GM18507 (cell line): ENCODE data around the gene SRPK2.
A peak's percentile ranks its signal among the peaks of the same experiment; 100 is the strongest.
"Not testable (repeated sequence)": the region's sequence is repeated elsewhere in the genome, so short reads cannot be mapped to it uniquely, and the experiment has no call there.

Source experiments
- DNase-seq: peaks from one replicate; pipeline ENCODE4 v3.0.0; 2011; ENCODE audit warnings: low read depth; ENCODE audit not compliant: insufficient read length; ENCODE audit errors: extremely low spot score
- FAIRE-seq: peaks from 2 replicates; lab custom pipeline; 2011; peaks lifted over from hg19 to GRCh38; lab: Jason Lieb, UNC

SRPK2 gene

GRCh38 chr7:105309235-105310169 is 79.2 kb downstream of the SRPK2 start:
- DNase-seq (no peak), FAIRE-seq (no peak)

DNA sequence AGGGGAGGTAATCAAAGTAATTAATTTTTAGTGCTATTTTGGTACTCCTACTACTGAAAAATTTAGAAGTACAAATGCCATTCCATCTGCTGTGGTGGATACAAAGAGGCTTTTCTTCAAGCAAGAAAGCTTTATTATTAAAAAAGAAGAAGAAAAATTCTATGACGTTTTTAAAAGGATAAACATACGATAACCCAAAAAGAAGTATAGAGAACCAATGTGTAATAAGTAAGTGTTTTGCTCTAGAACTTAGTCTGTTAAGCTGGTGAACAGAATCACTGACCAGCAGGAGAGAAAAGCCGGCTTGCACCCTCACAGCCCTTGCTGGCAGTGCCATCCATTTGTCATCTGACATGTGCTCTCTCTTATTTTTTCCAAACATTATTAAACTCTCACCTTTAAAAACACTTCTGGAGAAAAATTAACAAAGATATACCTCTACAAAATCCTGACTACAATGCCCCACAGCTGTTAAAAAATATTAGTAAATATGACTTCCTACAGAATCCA is 81.5 kb downstream of the SRPK2 start:
- no peak for FAIRE-seq
- no peak for DNase-seq

GRCh38 chr7:105306298-105306748 is 82.4 kb downstream of the SRPK2 start:
- no peak for DNase-seq
- FAIRE-seq: no peak

DNA sequence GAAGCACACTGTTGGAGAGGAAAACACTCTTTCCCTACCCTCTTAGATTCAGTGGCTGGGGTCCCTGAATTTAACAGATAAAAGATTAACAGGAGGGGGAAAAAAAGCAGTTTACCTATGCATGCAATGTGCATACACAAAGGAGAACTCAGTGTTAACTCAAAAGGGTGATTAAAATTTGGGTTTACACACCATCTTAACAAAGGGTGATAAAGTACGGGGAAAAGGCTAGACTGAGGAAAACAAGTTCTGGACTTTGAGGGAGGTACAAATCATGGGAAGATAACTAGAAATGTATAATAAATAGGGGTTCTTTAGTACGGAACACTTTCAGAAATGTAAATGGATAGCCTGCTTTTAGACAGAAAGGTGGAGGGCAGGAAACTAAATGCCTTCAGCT is 83.1 kb downstream of the SRPK2 start:
- DNase-seq (no peak), FAIRE-seq (no peak)

DNA sequence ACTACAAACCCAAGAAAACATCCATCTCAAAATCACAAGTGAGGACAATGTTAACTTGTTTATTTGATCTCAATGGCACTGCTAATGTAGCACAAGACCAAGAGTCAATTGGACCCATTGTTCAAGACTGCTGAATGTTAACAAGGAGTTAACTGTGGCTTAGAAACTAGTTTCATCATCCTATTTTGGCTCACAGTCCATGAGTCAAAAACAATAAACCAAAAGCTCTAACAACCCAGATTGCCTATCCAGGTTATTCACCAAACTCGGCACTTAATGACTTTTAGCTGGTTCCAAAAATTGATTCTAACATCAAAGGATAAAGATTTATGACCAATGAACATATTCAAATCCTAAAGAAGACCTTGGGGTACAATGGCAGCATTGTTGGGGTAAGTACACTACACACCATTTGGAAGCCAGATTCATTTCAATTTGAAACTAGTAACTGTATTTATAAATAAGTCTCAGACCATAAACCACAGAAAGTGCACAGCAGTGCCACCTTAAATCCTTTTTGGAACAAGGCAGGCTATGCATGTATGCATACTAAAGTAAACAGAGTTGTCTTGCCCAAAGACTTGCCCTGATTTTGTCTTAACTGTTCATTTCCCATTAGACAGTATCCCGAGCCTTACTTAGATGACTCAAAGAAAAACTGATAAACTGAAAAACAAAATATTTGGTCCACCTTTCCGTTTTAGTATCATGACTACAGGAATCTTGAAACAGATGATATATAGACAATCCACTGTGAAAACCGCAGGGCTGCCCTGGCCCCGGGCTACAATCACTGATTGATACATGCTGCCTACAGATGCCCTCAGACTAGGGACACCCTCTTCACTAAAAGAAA is 84.5 kb downstream of the SRPK2 start:
- DNase-seq (no peak), FAIRE-seq (peak; percentile 77)

DNA sequence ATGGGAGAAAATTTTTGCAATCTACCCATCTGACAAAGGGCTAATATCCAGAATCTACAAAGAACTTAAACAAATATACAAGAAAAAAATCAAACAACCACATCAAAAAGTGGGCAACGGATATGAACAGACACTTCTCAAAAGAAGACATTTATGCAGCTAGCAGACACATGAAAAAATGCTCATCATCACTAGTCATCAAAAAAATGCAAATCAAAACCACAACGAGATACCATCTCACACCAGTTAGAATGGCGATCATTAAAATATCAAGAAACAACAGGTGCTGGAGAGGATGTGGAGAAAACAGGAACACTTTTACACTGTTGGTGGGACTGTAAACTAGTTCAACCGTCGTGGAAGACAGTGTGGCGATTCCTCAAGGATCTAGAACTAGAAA is 88.1 kb downstream of the SRPK2 start:
- DNase-seq, FAIRE-seq: not testable (repeated sequence)

GRCh38 chr7:105298439-105298894 is 90.3 kb downstream of the SRPK2 start:
- FAIRE-seq (peak; percentile 74), DNase-seq (no peak)

DNA sequence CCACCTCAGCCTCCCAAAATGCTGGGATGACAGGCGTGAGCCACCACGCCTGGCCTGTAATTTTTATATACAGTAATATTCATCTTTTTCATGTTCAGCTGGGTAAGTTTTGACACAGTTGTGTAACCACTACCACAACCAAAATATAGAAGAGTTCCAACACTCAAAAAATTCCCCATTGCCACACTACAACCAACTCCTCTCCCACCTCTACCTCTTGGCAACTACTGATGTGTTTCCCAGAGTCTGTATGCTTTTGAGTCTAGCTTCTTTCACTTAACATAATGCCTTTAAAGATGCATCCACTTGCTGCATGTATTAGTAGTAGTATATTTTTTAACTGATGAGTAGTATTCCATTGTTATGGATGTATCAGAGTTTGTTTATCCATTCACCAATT is 90.7 kb downstream of the SRPK2 start:
- DNase-seq: no peak

GRCh38 chr7:105297309-105297708 is 91.4 kb downstream of the SRPK2 start:
- DNase-seq (no peak), FAIRE-seq (no peak)

More for the DNA sequence above, 90.7 kb downstream of the SRPK2 start:
- no peak for FAIRE-seq

- DNase-seq (no peak), FAIRE-seq (no peak)
These were observed 92.2 kb downstream of the SRPK2 start for GRCh38 chr7:105296491-105296890.

DNA sequence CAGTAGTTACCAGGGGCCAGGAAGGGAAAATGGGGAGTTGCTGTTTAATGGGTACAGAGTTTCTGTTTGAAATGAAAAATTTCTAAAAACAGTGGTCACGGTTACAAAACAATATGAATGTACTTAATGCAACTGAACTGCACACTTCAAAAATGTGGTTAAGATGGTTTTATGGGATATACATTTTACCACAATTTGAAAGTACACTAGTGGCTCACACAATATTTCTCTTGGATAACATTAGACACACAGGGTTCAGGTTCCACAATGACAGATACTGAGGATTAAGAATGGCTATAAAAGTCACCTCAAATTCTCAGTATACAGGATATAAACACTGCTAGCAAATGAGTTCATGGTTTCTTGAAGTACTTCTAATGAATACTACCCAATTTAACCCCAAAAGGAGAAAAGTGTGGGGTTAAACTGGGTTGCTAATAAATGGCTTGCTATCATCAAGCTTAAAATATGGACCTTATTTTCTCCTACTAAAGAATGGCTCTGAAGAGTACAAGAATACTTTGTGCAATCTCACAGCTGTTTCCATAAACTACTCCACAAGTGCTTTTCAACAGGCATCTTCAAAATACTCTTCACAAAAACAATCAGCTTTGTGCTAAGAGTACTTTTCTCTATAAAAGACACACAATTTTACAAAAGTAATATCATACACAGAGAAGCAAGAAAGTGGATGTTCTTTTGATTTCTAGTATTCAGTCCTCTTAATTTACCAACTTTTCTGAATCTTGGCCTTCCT is 92.9 kb downstream of the SRPK2 start:
- FAIRE-seq: peak; percentile 18
- DNase-seq: no peak

GRCh38 chr7:105294482-105294881 is 94.2 kb downstream of the SRPK2 start:
- FAIRE-seq, DNase-seq: not testable (repeated sequence)

- no peak for DNase-seq
- FAIRE-seq: peak; percentile 56
These were observed 99.0 kb downstream of the SRPK2 start for GRCh38 chr7:105289704-105290103.

GRCh38 chr7:105286441-105286840 is 102.3 kb downstream of the SRPK2 start:
- DNase-seq (no peak), FAIRE-seq (no peak)

- no peak for DNase-seq
- no peak for FAIRE-seq
These were observed 103.4 kb downstream of the SRPK2 start for GRCh38 chr7:105285118-105285874.

DNA sequence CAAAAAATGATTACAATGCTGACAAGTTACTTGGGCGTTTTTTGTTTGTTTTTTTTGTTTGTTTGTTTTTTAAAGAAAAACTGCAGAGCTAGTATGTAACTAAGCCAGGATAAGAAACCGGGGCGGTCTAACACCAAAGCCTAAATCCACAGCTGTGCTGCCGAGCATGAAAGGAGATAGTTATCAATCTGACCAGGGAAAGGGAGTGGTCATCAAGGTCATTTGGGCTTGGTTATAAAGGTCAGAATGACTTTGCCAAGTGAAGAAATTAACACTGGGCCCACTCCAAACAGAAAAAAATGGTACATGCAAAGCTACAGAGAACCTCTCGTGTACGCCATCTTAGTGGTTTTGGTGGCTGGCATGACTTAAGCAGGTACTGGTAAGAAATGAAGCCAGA is 104.7 kb downstream of the SRPK2 start:
- FAIRE-seq: no peak

GRCh38 chr7:105281966-105282365 is 106.8 kb downstream of the SRPK2 start:
- FAIRE-seq (no peak), DNase-seq (no peak)

More for the DNA sequence above, 104.7 kb downstream of the SRPK2 start:
- DNase-seq: no peak

- no peak for DNase-seq
- peak; percentile 80 for FAIRE-seq
These were observed 109.1 kb downstream of the SRPK2 start for GRCh38 chr7:105279688-105280007.
